Testis (tissue), 3 donors: ENCODE data around the gene PITX3. TPM values are rescaled to one million over a fixed set of nuclear protein-coding genes. Genes with fewer than 3 reads are reported as not detected.

Experiments used
- DNase-seq: peaks from one replicate; pipeline ENCODE4 v3.0.0-alpha.2; 2019
- H3K27ac ChIP-seq, 2 donors: fragments of 200-600 bp; sonication (generic); one replicate each; pipeline ENCODE4 v1.5.1; 2019
- H3K27me3 ChIP-seq: fragments of 200-600 bp; sonication (generic); one replicate; pipeline ENCODE4 v1.5.1; 2019
- H3K36me3 ChIP-seq: fragments of 200-600 bp; sonication (generic); one replicate; pipeline ENCODE4 v1.5.1; 2017; ENCODE audit warnings: low read depth; ENCODE audit errors: missing control alignments
- H3K4me1 ChIP-seq: fragments of 200-600 bp; sonication (generic); one replicate; pipeline ENCODE4 v1.5.1; 2019
- H3K4me3 ChIP-seq, 2 donors: fragments of 200-600 bp; sonication (generic); one replicate each; pipeline ENCODE4 v1.5.1; 2017 to 2019
- H3K9me3 ChIP-seq: fragments of 200-600 bp; sonication (generic); one replicate; pipeline ENCODE4 v1.5.1; 2017
- CTCF ChIP-seq, 3 experiments: fragments of 450-650 bp in 2 of 3; fragments of 200-600 bp in 1 of 3; sonication (generic) in 1 of 3; IDR thresholded peaks; one replicate each; pipeline ENCODE4 v1.5.1; 2016 to 2019; ENCODE audit warnings: antibody characterized with exemption in 3 of 3, mild to moderate bottlenecking in 2 of 3, moderate library complexity in 1 of 3
- POLR2A ChIP-seq: fragments of 450-650 bp; IDR thresholded peaks from one replicate; pipeline ENCODE4 v1.6.1; 2017; ENCODE audit warnings: antibody characterized with exemption, mild to moderate bottlenecking, moderate library complexity
- WGBS, 2 donors: methylation state at CpG; one replicate each; pipeline ENCODE4 v1.1.5; 2018; 5-methylcytosine and 5-hydroxymethylcytosine counted together
- intact Hi-C: fragments of 100-400 bp; cut with DNase I; formaldehyde crosslinking; loops from one replicate; pipeline ENCODE4 v1.15.1; 2023; ENCODE audit warnings: low total_unique reads
- polyA plus RNA-seq: library from polyadenylated mRNA; stranded (reverse); fragments of 350-450 nt; fragmentation: Illumina TruSeq; extraction: RNeasy Lipid Tissue Mini Kit (QIAGEN cat#74804); gene quantifications from one replicate; pipeline ENCODE4 v1.2.3, GENCODE V29; 2014; ENCODE audit warnings: low read depth, low replicate concordance; ENCODE audit not compliant: insufficient read depth
- total RNA-seq, 2 donors: library from RNA; depleted of rRNA; stranded (reverse); fragments of >200 nt; gene quantifications; one replicate each; pipeline ENCODE4 v1.2.3, GENCODE V29; 2016

The PITX3 gene
- total and polyA plus RNA-seq, 3 donors from 2014 or later, result 0.55 to 0.74 (median 0.69) TPM

- DNase-seq, result no peak
- intact Hi-C loops, result no loop called here
- 26 to 32% methylated on average over 3 of the region's 3 CpGs for WGBS, 2 donors
- Histone ChIP-seq H3K36me3 (no peaks in the 10 kb centered on the region), H3K27me3 (no peaks in the 10 kb centered on the region), H3K4me3 (no peak overlapping the region), H3K4me1 (peaks cover 8% of the 10 kb centered on the region), H3K27ac (no peak overlapping the region), H3K9me3 (no peaks in the 10 kb centered on the region)
- no peak for TF ChIP-seq CTCF (IDR thresholded peaks at IDR 0.05)
- TF ChIP-seq POLR2A, result no peak
Measured at GRCh38 chr10:102281102-102281487, 39.8 kb upstream of the PITX3 start.

- H3K36me3 ChIP-seq, result no peaks in the 10 kb centered on the region
- peaks cover 8% of the 10 kb centered on the region for H3K4me1 ChIP-seq
- DNase-seq, result no peak
- H3K9me3 ChIP-seq, result no peaks in the 10 kb centered on the region
- no peaks in the 10 kb centered on the region for H3K27me3 ChIP-seq
- H3K27ac ChIP-seq, result no peak overlapping the region
- TF ChIP-seq POLR2A, result no peak
- TF ChIP-seq CTCF (IDR thresholded peaks at IDR 0.05), result no peak
- 2 to 10% methylated on average over 3 of the region's 3 CpGs for WGBS, 2 donors
- H3K4me3 ChIP-seq, result no peak overlapping the region
- intact Hi-C loops, result no loop called here
Measured at GRCh38 chr10:102280397-102281101, 39.2 kb upstream of the PITX3 start.

- DNase-seq, result no peak
- Histone ChIP-seq H3K36me3 (no peaks in the 10 kb centered on the region), H3K27me3 (no peaks in the 10 kb centered on the region), H3K4me3 (no peak overlapping the region), H3K27ac (no peak overlapping the region), H3K9me3 (no peaks in the 10 kb centered on the region), H3K4me1 (peaks cover 8% of the 10 kb centered on the region)
- intact Hi-C loops, result no loop called here
- no peak for TF ChIP-seq POLR2A
- no peak for TF ChIP-seq CTCF (IDR thresholded peaks at IDR 0.05)
Measured at GRCh38 chr10:102279104-102279503, 37.8 kb upstream of the PITX3 start.

- Histone ChIP-seq H3K4me3 (no peak overlapping the region), H3K27me3 (no peaks in the 10 kb centered on the region), H3K4me1 (no peaks in the 10 kb centered on the region), H3K9me3 (no peaks in the 10 kb centered on the region), H3K36me3 (no peaks in the 10 kb centered on the region), H3K27ac (no peak overlapping the region)
- intact Hi-C loops, result no loop called here
- WGBS, 2 donors, result 76 to 77% methylated on average over 2 of the region's 2 CpGs
- TF ChIP-seq CTCF (IDR thresholded peaks at IDR 0.05), result no peak
- TF ChIP-seq POLR2A, result no peak
- no peak for DNase-seq
Measured at GRCh38 chr10:102275343-102275742, 34.0 kb upstream of the PITX3 start.

GRCh38 chr10:102274062-102274461, 32.8 kb upstream of the PITX3 start:
- Histone ChIP-seq H3K4me1 (no peaks in the 10 kb centered on the region), H3K36me3 (no peaks in the 10 kb centered on the region), H3K27ac (no peak overlapping the region), H3K27me3 (no peaks in the 10 kb centered on the region), H3K9me3 (no peaks in the 10 kb centered on the region), H3K4me3 (no peak overlapping the region)
- intact Hi-C loops, result no loop called here
- no peak for DNase-seq
- WGBS, 2 donors, result 72 to 89% methylated on average over 1 of the region's 1 CpG
- TF ChIP-seq CTCF (IDR thresholded peaks at IDR 0.05) (no peak), POLR2A (no peak)
